GM19455 (cell line): Measurements from ENCODE around the gene POU6F2.
"Not testable (repeated sequence)": the region's sequence is repeated elsewhere in the genome, so short reads cannot be mapped to it uniquely, and the experiment has no call there.

Experiments used
- ATAC-seq: cut with Tn5 transposase; IDR thresholded peaks from one replicate; pipeline ENCODE4 v1.9.1; 2021; ENCODE audit not compliant: unreplicated experiment

The POU6F2 gene

DNA sequence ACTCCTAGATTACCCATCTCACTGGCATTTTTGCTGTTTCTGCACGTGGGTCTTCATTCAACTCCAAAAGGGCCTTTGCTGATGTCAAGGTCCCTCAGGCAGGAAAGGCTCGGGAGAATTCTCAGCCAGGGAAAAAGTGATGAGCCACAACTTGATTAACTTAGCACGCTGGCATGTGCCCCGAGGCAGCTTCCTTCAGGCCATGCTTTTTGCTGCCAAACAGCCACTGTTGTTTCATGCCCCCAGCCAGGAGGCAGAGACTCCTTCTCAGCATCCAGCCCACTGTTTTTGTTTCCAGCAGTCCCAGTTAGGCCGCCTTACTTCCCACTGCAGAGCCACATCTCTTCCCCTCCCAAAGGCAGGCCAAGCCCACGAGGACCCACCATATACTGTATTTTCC, 322.0 kb downstream of the POU6F2 start:
- no peak for ATAC-seq

DNA sequence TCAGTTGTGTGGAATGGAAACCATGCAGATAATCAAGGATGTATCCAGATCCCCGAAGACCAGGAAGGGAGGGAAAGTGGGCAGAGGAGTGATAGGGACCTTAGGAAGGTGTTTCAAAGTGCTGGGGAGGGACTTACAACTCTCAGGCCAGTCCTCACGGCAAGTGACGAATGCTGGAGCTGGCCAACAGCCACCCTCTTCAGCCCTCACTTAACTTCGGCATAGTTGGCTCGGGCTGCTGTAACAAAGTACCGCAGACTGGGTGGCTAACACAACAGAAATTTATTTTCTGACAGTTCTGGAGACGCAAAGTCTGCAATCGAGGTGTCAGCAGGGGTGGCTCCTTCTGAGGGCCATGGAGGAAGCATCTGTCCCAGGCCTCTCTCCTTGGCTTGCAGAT, 322.6 kb downstream of the POU6F2 start:
- no peak for ATAC-seq

DNA sequence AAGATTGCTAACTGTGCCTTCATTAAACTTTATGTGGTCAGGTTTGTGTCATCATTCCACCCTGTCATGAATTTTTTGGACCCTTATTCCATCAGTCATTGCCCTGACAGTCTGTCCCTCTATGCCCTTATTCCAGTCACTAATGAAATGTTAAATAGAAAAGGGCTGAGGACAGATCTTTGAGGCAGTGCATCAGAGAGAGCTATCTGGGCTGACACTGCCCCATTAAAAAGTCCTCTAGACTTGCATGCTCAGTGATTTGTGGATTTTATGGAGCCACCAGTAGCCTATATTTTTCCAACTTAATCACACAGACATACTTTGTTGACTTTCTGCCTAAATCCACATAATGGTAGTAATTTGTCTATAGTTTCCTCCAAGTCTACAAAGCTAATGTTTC, 323.8 kb downstream of the POU6F2 start:
- no peak for ATAC-seq

DNA sequence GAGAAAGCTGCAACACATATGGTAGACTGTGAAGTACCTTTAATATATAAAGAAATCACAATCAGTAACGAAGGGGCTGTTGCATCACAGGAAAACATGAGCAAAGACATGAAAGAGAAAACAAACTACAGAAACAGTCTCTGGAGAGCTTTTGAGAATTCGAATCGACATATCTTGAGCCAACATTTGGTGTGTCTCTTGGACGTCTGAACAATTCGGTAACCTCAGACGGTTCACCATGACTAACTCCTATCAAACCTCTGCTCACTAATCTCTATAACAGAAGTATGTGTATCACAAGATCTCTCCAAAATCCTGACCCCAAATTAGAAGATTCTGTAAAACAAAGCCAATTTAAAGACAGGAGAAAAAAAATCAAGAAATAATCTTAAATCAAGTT, 326.5 kb downstream of the POU6F2 start:
- ATAC-seq: no peak

DNA sequence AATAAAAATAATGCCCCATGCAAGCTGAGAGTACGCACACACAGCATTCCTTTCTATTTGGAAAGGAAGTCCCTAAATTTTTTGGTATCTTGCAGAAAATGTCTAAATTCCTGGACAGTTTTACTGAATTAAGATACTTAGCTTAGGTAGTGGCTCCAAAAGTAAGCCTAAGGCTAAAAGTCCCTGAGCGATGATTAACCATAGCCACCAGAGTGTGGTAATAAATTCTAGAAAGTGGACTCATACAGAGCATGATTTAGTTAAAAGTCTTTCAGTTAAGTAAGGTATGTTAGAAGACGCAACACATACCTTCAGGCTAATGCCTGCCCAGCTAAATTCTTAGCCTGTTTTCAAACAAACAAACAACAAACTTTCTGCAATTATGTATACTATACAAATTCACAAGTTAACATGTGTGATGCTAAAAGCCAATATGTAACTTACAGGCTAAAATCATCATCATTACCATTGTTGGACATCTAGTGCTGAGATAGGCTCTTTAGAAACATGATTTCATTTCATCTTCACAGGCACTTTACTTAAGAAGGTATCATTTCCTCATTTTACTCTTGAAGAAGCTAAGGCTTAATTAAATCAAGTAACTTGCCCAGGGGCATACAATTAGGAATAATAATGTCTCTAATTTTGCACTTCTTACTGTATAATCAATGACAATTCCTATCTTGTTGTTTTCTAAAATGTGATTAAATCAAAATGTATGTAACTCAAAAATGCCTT, 327.1 kb downstream of the POU6F2 start:
- ATAC-seq: no peak

DNA sequence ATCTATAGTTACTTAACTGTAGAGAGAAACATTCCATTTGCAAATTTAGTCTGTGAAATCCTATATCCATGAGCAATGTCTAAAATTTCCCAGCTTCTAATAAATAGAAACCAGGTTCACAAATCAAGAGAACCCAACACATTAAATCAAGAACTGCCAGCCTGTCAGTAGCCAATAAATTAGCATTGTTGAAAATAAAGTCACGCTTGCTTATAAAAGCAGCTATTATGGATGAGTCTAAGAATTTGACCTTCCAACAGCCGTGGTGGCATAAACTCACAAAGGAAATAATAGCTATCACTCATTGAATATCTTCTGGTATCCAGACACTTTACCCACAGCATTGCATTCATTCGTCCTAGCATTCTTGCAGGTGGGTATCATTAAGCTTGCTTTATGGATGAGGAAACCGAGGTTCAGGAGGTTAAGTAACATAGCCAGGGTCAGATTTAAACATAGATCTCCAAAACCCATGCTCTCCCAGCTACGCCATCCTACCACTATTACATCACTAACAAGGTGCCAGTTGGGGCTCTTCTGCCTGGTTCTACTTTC, 328.4 kb downstream of the POU6F2 start:
- no peak for ATAC-seq

DNA sequence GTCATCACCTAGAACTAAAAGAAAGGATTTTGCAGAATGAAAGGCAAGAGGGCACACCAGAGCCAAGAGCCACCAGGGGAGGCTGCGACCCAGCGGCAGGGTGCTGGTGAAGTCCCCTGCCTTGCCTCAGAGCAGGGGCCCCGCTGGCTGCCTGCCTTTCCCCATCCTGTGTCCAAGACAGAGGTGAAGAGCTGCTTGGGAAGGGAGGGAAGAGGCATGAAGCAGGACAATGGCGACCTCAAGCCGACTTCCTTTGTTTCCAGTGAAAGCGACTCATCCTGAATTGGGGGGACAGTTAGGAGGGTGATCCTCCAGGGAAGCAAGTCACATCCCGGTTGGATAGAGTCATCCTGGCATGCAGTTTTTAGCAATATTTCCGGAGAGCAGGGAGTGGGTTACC, 333.0 kb downstream of the POU6F2 start:
- ATAC-seq: no peak

DNA sequence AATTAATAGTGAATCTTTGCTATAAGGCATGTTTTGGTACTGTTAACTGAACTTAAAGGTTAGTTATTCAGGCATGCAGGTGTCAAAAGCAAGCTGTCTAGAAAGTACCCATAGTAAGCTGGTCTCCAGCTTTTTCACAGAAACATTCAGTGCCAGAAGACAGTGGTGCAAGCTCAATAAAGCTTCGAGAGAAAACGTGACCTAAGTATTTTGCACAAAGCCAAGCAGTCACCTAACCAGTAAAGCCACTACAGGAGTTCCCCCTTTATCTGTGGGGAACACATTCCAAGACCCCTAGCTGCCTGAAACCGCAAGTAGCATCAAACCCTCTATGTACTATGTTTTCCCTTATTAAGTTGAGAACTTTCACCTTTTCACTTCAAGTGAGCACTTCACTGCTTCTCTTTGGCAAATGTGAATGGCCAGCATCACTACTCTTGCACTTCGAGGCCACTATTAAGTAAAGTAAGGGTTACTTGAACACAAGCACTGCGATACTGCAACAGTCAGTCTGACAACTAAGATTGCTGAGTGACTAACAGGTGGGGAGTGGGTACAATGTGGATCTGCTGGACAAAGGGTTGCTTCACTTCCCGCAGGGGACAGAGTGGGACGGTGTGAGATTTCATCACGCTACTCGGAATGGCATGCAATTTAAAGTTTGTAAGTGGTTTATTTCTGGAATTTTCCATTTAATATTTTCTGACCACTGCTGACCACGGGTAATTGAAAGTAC, 334.7 kb downstream of the POU6F2 start:
- ATAC-seq: no peak

DNA sequence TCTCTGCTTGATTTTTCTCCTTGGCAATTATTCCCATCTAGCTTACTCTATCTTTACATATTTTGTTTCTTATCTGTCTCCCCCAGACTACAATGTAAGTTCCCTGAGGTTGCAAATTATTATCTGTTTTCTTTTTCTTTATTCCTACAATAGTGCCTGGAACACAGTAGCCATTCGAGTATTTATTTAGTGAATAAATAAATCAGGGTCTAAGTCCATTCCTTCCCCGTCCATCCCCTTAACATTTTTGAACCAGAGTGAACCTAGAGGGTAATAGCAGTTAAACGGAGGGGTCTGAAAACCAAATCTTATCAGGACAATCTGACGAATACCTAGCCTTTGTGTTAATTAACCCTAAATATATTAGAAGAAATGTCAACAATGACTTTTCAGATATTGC, 335.7 kb downstream of the POU6F2 start:
- no peak for ATAC-seq

DNA sequence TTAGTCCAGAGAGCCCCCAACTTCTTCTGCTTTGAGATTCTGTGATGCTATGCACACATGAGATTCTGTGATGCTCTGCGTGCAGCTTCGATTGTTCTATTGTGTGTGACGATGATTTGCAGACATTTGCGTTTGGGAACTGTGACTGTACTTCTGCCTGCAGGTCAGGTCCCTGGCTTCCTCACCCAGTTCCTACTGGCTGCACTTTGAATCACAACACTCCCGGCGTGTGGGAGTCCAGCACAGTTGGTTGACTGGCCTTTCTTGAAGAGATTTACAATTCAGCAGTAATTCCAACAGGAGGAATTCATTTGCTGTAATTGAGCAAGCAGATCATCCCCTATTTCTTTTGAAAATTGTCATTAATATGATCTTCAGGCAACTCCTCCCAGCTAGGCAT, 336.3 kb downstream of the POU6F2 start:
- ATAC-seq: no peak

DNA sequence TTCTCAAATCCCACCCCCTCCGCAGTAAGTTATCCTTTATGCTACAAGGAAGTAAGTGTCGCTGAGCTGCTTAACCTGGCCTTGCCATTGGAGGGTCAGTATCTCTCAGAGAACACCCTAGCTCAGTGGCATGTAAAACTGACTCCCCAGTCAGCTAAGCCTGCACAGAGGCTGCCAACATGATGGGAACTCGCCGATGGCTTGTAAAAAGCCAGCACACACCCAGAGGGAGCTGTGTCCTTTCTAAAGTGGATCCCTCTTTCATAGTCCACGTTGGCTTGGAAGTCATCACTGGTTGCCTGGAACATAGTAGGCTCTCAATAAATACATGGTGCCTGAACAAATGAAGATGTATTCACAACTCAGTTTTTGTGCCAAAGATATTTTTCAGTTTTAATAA, 339.4 kb downstream of the POU6F2 start:
- ATAC-seq: no peak

DNA sequence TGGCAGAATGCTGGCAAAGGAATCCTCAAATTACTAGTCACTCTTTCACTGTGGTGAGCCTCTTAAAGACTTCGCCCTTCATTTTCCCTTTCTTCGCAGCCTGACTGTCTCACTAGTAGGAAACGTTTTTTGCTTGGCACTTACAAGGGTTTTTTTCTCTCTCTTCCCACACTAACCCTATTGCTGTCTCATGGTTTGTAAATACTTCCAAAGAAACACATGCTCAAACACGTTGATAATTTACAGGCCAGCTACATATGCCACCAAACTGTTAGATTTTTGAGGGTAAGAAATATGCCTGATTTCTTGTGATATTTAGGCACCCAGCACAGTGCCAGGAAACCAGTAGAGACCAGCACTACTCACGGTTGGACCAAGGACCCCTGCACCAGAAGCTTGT, 340.2 kb downstream of the POU6F2 start:
- ATAC-seq: no peak

DNA sequence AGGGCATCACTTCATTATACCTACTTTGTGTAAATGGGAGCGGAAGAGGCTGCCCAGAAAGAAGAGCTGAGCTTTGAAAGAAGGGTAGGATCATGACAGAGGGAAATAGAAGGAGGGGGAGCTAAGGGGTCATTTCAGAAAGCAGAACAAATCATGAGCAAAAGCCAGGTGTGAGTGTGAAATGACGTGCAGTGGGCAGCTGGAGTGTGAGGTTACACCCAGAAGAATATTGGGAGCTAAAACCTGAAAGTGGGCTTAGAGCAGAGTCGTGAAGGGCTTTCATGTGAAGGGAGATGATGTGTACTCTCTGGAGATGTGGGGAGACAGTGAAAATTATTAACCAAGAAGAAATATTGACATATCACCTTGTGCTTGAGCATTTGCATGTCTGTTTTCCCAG, 343.5 kb downstream of the POU6F2 start:
- no peak for ATAC-seq

DNA sequence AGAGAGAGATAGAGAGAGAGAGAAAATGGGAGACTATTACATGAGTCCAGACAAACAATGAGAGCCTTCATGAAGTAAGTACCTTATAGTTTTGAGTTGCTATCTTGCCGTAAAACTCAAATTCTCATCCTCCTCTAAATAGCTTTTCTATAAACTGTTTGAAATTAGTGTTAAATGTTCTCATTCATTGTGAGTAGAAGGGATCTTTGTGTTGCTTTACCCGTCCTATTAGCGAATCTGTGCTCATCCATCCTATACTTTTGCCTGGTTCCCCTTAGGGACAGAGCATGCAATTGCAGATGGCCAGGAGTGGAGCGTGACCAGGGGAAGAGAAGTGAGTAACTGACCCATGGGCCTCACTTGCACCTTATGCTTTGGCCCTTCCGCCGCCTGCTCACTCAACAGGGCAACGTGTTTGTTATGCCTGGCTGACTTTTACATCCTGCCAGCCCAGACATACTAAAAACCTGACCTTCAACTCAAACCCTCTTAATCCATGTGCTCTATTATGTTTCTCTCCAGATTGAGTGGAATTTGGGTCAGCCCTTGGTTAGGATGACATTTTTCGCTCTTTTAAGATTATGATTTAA, 344.3 kb downstream of the POU6F2 start:
- no peak for ATAC-seq

DNA sequence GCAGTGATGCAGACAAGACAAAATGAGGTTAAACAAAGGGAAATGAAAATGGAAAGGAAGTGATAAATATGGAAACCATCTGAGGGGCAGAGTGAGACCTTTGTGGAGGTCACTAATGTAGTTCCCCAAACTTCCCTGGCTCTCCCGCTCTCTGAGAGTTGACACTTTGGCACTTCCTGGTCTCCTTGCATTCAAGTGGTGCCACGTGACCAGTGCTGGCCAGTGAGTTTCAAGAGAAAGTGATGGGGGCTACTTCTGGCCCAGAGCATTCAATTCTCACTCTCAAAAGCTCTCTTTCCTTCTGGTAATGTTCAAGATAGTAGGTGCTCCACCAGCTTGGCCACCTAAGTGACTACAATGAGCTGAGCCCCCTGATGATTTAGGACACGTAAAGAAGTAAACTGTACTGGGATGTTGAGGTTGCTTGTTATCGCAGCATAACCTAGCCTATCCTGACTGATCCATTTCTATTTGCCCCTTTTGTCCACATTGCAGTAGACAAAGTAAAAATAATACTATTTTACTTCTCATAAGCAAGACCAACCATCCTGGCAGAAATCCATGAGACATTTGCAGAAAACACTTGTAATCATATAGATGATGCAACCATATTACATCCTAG, 346.5 kb downstream of the POU6F2 start:
- ATAC-seq: no peak

DNA sequence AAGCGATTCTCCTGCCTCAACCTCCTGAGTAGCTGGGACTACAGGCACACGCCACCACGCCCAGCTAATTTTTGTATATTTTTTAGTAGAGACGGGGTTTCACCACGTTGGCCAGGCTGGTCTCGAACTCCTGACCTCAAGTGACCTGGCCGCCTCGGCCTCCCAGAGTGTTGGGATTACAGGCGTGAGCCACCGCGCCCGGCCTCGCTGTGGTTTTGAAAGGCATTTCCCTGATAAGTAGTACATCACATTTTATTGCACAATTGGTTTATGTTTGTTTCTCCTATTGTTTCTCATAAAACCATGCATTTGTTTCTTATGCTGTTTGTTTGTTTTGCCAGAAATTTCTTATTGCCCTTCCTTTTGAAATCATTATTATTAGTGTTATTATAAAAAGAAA, 353.9 kb downstream of the POU6F2 start:
- not testable (repeated sequence) for ATAC-seq

DNA sequence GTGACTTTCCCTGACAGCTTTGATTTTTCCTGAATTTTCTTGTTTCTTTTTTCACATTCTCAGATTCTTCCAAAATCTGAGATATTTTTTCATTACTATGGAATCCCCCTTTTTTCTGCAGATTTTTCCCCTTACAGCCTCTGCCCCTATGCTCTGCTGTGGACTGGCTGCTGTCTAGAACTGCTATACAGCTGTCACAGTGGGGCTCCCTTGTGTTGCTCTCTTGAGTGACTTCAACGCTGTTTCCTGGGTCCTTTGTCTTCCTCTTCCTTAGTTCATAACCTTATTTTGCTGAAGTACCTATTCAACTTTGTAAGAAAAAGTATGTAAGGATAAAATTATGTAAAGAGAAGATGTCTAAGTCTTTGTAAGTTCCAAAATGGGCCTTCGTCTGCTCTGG, 354.4 kb downstream of the POU6F2 start:
- ATAC-seq: no peak

DNA sequence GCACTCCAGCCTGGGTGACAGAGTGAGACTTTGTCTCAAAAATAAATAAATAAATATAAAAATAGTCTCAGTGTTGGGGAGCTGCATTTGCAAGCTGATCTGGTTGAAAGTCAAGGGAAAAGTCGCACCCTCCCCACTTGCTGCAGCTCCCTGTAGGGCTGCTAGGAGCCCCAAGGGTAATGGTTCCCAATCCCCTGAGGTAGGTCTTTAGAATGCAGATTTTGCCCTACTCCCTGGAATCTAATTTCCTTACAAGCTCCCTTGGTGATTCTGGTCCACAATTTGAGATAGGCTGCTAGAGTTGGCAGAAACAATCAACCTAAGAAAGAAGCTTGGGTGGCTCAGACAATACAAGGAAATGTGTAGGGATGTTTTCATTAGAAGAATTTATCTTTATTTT, 356.0 kb downstream of the POU6F2 start:
- no peak for ATAC-seq

DNA sequence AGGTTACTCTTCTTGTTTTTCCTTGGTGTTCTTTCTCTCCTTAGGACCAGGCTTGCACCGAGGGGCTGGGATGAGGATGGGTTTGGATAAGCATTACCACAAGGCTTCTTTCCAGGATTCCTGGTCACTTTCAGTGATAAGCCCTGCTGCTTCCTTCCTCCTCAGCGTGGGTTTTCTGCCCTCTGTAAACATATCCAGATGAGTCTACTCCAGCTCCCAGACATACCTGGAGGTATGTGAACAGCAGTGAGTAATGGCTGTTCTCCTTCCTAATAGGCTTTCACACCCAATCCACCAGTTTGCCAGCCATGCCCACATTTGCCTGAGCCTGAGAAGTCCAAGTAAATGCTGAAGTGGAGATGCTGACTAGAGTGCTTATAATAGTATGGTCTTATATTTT, 358.7 kb downstream of the POU6F2 start:
- ATAC-seq: no peak

DNA sequence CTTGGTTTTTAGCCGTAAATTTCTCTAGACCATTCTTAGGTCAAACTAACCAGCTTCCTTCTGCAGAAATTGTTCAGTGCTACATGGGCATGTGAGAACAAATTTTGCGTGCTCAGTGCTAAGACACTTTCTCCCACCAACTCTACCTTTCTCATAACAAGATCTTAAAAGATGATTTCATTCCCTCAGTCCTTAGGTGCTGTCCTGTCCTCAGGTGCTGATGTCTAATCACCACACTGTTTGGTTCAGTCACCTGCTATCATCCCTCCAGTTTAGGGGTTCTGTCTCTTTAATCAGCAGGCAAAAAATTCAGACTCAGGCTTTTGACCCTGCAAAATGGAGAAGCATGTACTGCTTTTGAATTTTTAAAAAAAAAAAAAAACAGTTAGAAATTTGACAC, 361.0 kb downstream of the POU6F2 start:
- ATAC-seq: no peak

DNA sequence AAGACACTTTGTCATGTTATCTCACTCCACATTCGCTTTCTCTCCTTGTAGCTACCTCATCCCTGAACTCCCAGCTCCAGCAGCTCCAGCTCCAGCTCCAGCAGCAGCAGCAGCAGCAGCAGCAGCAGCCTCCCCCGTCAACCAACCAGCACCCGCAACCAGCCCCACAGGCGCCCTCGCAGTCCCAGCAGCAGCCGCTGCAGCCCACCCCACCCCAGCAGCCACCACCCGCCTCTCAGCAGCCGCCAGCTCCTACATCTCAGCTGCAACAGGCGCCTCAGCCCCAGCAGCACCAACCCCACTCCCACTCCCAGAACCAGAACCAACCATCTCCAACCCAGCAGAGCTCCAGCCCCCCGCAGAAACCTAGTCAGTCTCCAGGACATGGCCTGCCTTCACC, 361.9 kb downstream of the POU6F2 start:
- ATAC-seq: no peak

DNA sequence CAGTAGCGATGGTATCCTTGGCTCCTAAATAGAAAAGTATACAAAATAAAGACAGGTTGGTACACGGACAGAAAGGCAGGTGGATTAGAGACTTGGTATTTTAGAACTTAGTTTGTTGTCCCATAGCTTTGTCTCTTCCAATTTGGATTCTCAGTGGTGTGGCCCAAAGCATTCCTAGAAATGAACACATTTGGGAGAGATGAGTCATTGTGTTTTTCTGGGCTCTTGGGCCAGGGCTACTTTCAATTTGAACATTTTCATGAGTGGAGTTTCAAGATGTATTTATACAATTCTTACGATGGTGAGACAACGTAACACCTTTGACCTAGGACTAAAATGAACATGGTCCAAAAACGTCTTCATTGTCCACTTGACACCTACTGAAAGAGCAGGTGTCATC, 363.4 kb downstream of the POU6F2 start:
- no peak for ATAC-seq
